Measurements from ENCODE around the gene NAALADL1. TPM values are rescaled to one million over a fixed set of nuclear protein-coding genes. Genes with fewer than 3 reads are reported as not detected.

NAALADL1 gene
- total and polyA plus RNA-seq, 2 experiments from 2014 or later = 11.1 to 13.7 TPM

- TF ChIP-seq ZNF462 (CRISPR knock-in tag; IDR thresholded peaks at IDR 0.05) = no peak
- TF ChIP-seq REST (IDR thresholded peaks at IDR 0.05; ENCODE audit: unreplicated experiment) = no peak
- TF ChIP-seq CREB1 (CRISPR knock-in tag; IDR thresholded peaks at IDR 0.05; ENCODE audit: low read depth) = no peak
- no peak for TF ChIP-seq ETS1 (IDR thresholded peaks at IDR 0.05)
- no peak for TF ChIP-seq STAT1 (IDR thresholded peaks at IDR 0.05; ENCODE audit: unreplicated experiment)
- no peak for TF ChIP-seq EZH2 (IDR thresholded peaks at IDR 0.05; ENCODE audit: low read depth, unreplicated experiment)
- no peak for TF ChIP-seq ZNF331 (CRISPR knock-in tag; IDR thresholded peaks at IDR 0.05; ENCODE audit: low read depth)
- TF ChIP-seq EZH2phosphoT487 (IDR thresholded peaks at IDR 0.05; ENCODE audit: unreplicated experiment) = no peak
- no peak for TF ChIP-seq ZNF114 (CRISPR knock-in tag; IDR thresholded peaks at IDR 0.05)
- no peak for TF ChIP-seq NANOG (IDR thresholded peaks at IDR 0.05; ENCODE audit: borderline replicate concordance)
- TF ChIP-seq JUNB (IDR thresholded peaks at IDR 0.05; ENCODE audit: unreplicated experiment) = no peak
Measured at GRCh38 chr11:65096926-65097325, 38.6 kb upstream of the NAALADL1 start (continued).
